ENCODE measurements around the gene DNASE2B. TPM values are rescaled to one million over a fixed set of nuclear protein-coding genes. Genes with fewer than 3 reads are reported as not detected.

Gene DNASE2B
- total RNA-seq, 1 donor: not detected

GRCh38 chr1:84410328-84411095 lies 12.2 kb downstream of the DNASE2B start:
- Histone ChIP-seq H3K9me3 (ENCODE audit: low read depth, low read length) (no peaks in the 10 kb centered on the region), H3K79me2 (ENCODE audit: insufficient read depth, low read length) (no peaks in the 10 kb centered on the region), H4K20me1 (ENCODE audit: insufficient read depth, low read length) (no peaks in the 10 kb centered on the region), H3K27me3 (ENCODE audit: insufficient read depth, low read length) (no peaks in the 10 kb centered on the region), H2AFZ (ENCODE audit: low read length) (no peak overlapping the region), H3K36me3 (ENCODE audit: insufficient read depth, low read length) (no peaks in the 10 kb centered on the region), H3K4me3 (ENCODE audit: insufficient read depth, low read length) (no peak overlapping the region), H3K4me1 (ENCODE audit: insufficient read depth, low read length) (peaks cover 28% of the 10 kb centered on the region), H3K4me2 (ENCODE audit: insufficient read depth, low read length) (peak overlapping the region; percentile 6), H3K27ac (ENCODE audit: low read depth, low read length) (peak overlapping the region; percentile 19)
- TF ChIP-seq CTCF (IDR thresholded peaks at IDR 0.05; ENCODE audit: extremely low read depth, low read depth, low read length): no peak
- peak; percentile 72 for DNase-seq (ENCODE audit: insufficient read length, low spot score, missing footprints)

GRCh38 chr1:84412316-84412942 lies 14.1 kb downstream of the DNASE2B start:
- Histone ChIP-seq H3K4me1 (ENCODE audit: insufficient read depth, low read length) (peaks cover 20% of the 10 kb centered on the region), H3K27ac (ENCODE audit: low read depth, low read length) (peak overlapping the region; percentile 75), H3K79me2 (ENCODE audit: insufficient read depth, low read length) (no peaks in the 10 kb centered on the region), H3K27me3 (ENCODE audit: insufficient read depth, low read length) (no peaks in the 10 kb centered on the region), H3K36me3 (ENCODE audit: insufficient read depth, low read length) (no peaks in the 10 kb centered on the region), H3K4me2 (ENCODE audit: insufficient read depth, low read length) (peak overlapping the region; percentile 66), H2AFZ (ENCODE audit: low read length) (peak overlapping the region; percentile 52), H3K9me3 (ENCODE audit: low read depth, low read length) (no peaks in the 10 kb centered on the region), H3K4me3 (ENCODE audit: insufficient read depth, low read length) (peak overlapping the region; percentile 50), H4K20me1 (ENCODE audit: insufficient read depth, low read length) (no peaks in the 10 kb centered on the region)
- peak; percentile 41 for DNase-seq (ENCODE audit: insufficient read length, low spot score, missing footprints)
- TF ChIP-seq CTCF (IDR thresholded peaks at IDR 0.05; ENCODE audit: extremely low read depth, low read depth, low read length): no peak

- Histone ChIP-seq H3K27ac (ENCODE audit: low read depth, low read length) (no peak overlapping the region), H3K4me1 (ENCODE audit: insufficient read depth, low read length) (peaks cover 19% of the 10 kb centered on the region), H3K27me3 (ENCODE audit: insufficient read depth, low read length) (no peaks in the 10 kb centered on the region), H3K9me3 (ENCODE audit: low read depth, low read length) (no peaks in the 10 kb centered on the region), H4K20me1 (ENCODE audit: insufficient read depth, low read length) (no peaks in the 10 kb centered on the region), H3K79me2 (ENCODE audit: insufficient read depth, low read length) (no peaks in the 10 kb centered on the region), H2AFZ (ENCODE audit: low read length) (no peak overlapping the region), H3K36me3 (ENCODE audit: insufficient read depth, low read length) (no peaks in the 10 kb centered on the region), H3K4me3 (ENCODE audit: insufficient read depth, low read length) (no peak overlapping the region), H3K4me2 (ENCODE audit: insufficient read depth, low read length) (no peak overlapping the region)
- TF ChIP-seq CTCF (IDR thresholded peaks at IDR 0.05; ENCODE audit: extremely low read depth, low read depth, low read length): no peak
- no peak for DNase-seq (ENCODE audit: insufficient read length, low spot score, missing footprints)
These were observed 17.1 kb downstream of the DNASE2B start for GRCh38 chr1:84415396-84415795.

- Histone ChIP-seq H3K9me3 (ENCODE audit: low read depth, low read length) (no peaks in the 10 kb centered on the region), H2AFZ (ENCODE audit: low read length) (no peak overlapping the region), H4K20me1 (ENCODE audit: insufficient read depth, low read length) (no peaks in the 10 kb centered on the region), H3K36me3 (ENCODE audit: insufficient read depth, low read length) (no peaks in the 10 kb centered on the region), H3K4me1 (ENCODE audit: insufficient read depth, low read length) (no peaks in the 10 kb centered on the region), H3K79me2 (ENCODE audit: insufficient read depth, low read length) (no peaks in the 10 kb centered on the region), H3K4me2 (ENCODE audit: insufficient read depth, low read length) (no peak overlapping the region), H3K27ac (ENCODE audit: low read depth, low read length) (no peak overlapping the region), H3K4me3 (ENCODE audit: insufficient read depth, low read length) (no peak overlapping the region), H3K27me3 (ENCODE audit: insufficient read depth, low read length) (no peaks in the 10 kb centered on the region)
- no peak for DNase-seq (ENCODE audit: insufficient read length, low spot score, missing footprints)
- TF ChIP-seq CTCF (IDR thresholded peaks at IDR 0.05; ENCODE audit: extremely low read depth, low read depth, low read length): no peak
These were observed 24.6 kb downstream of the DNASE2B start for GRCh38 chr1:84422909-84423308.

Data from osteoblast (primary cell).